ENCODE measurements around the gene MOB2.
"Not testable (repeated sequence)": the region's sequence is repeated elsewhere in the genome, so short reads cannot be mapped to it uniquely, and the experiment has no call there.

Gene MOB2

DNA sequence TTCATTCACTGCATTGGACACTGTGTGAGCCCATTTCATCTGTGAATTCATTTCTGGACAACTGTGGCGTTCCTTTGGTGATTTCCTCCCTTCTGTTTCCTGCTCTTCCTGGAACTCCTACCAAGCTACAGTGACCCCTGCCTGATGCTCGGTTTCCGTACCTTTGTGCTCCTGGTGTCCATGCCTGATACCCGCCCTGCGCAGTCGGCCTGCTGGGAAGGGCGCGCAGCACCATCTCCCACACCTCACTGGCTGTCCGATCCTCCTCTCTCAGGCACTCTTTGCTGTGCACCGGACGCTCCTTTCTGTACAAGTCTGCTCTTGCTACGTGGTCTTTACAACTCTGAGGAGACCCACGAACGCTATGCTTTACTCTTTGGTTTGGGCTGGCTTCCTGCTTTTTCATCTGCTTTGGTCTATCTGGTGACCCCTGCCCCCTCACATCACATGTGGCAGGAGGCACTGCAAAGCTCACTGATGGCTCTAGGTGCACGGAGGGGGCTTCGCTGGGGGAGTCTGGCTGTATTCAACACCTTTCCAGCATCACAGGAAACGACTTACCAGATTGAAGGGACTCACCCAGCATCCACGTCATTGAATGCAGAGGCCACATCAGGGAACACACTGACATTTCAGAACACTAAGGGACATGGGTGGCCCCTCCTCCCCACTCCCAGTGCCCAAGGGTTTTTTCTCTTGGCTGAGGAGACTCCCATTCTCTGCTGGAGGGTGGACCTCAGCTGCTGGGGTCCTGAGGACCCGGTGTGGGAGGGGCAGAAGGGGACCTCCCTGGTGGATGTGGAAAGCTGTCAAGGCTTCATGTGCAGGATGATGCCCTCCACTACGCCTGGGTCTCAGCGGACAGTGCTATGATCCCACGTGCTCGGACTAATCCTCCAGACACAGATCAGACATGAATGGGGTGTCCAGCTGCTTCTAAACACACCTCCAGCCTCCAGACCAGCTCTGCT, 27.0 kb upstream of the MOB2 start:
- no peak for DNase-seq (ENCODE audit: low read depth)
- TF ChIP-seq, protein P1, sequence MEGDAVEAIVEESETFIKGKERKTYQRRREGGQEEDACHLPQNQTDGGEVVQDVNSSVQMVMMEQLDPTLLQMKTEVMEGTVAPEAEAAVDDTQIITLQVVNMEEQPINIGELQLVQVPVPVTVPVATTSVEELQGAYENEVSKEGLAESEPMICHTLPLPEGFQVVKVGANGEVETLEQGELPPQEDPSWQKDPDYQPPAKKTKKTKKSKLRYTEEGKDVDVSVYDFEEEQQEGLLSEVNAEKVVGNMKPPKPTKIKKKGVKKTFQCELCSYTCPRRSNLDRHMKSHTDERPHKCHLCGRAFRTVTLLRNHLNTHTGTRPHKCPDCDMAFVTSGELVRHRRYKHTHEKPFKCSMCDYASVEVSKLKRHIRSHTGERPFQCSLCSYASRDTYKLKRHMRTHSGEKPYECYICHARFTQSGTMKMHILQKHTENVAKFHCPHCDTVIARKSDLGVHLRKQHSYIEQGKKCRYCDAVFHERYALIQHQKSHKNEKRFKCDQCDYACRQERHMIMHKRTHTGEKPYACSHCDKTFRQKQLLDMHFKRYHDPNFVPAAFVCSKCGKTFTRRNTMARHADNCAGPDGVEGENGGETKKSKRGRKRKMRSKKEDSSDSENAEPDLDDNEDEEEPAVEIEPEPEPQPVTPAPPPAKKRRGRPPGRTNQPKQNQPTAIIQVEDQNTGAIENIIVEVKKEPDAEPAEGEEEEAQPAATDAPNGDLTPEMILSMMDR (conservative IDR thresholded peaks at IDR 0.05; ENCODE audit: low read length): no peak
- no peak overlapping the region for H3K4me3 ChIP-seq (ENCODE audit: low read length)

DNA sequence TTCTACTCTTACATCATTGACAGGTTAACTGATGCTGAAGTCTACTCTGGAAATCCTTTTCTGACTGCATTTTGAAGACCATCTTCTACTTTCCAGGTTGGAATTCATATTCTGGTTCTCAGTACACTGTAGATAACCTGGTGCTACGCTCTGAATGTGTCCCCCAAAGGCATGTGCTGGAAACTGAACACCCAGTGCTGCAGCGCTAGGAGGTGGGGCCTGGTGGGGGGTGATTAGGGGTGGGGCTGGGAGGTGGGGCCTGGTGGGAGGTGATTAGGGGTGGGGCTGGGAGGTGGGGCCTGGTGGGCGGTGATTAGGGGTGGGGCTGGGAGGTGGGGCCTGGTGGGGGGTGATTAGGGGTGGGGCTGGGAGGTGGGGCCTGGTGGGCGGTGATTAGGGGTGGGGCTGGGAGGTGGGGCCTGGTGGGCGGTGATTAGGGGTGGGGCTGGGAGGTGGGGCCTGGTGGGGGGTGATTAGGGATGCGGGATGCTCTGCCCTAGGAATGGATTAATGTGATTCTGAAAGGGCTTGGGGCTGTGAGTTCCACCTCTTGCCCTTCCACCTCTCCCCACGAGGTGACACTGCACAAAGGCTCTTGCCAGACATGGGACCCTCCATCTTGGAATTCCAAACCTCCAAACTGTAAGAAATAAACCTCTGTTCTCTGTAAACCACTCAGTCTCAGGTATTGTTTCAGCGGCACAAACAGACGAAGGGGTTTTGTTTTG, 26.1 kb upstream of the MOB2 start:
- not testable (repeated sequence) for DNase-seq (ENCODE audit: low read depth)

DNA sequence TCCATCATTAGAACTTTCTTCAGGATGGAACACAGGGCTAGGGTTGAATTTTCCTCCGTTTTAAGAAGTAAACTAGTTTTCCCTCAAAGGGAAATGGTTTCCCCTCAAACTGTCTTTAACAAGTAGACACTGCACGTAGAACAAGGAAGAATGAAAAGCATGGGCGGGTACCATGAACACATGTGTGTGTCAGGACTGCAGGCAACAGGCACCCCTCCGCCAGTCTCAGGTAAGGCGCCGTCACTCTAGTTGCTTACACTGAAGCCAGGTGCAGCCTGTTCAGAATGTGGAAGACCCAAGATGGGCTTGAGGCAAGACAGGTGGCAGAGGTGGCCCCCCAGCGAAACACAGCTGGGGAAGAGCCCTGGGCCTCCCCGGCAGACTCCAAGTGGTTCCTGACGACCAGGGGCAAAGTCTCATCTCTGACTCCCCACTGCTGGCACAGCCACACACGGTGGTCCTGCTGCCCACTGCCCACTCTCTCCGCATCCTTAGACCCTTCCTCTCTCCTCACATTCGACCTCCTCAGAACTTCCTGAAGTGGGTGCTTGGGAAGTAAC, 25.4 kb upstream of the MOB2 start:
- H3K4me3 ChIP-seq (ENCODE audit: low read length): no peak overlapping the region
- no peak for DNase-seq (ENCODE audit: low read depth)
- TF ChIP-seq, protein P1 (conservative IDR thresholded peaks at IDR 0.05; ENCODE audit: low read length): no peak

More for the DNA sequence above, 26.1 kb upstream of the MOB2 start:
- H3K4me3 ChIP-seq (ENCODE audit: low read length): not testable (repeated sequence)

DNA sequence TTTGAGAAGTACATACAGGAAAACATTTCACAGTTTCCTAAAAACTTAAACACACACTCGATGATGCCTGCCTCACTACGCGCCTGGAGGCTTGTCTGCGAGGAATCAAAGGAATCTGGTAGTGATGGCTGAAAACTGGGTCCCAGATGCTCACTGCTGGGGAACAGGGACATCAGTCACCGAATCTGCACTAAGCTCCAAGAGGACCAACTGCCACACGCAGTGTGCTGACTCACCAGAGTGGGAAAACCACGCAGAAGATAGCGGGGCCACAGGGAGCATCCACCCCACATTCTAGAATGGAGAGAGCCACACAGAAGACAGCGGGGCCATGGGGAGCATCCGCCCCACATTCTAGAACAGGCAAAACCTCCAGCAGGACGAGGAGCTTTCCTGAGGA, 24.3 kb upstream of the MOB2 start:
- no peak overlapping the region for H3K4me3 ChIP-seq (ENCODE audit: low read length)
- TF ChIP-seq, protein P1 (conservative IDR thresholded peaks at IDR 0.05; ENCODE audit: low read length): no peak
- DNase-seq (ENCODE audit: low read depth): no peak

DNA sequence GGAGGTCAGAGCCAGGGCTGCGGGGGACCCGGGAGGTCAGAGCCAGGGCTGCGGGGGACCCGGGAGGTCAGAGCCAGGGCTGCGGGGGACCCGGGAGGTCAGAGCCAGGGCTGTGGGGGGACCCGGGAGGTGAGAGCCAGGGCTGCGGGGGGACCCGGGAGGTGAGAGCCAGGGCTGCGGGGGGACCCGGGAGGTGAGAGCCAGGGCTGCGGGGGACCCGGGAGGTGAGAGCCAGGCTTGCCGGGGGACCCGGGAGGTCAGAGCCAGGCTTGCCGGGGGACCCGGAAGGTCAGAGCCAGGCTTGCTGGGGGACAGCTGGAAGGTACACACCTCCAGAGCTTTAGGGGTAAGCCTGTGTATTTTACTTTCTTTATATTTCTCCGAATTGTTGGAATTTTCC, 23.8 kb upstream of the MOB2 start:
- DNase-seq (ENCODE audit: low read depth); H3K4me3 ChIP-seq (ENCODE audit: low read length): not testable (repeated sequence)

DNA sequence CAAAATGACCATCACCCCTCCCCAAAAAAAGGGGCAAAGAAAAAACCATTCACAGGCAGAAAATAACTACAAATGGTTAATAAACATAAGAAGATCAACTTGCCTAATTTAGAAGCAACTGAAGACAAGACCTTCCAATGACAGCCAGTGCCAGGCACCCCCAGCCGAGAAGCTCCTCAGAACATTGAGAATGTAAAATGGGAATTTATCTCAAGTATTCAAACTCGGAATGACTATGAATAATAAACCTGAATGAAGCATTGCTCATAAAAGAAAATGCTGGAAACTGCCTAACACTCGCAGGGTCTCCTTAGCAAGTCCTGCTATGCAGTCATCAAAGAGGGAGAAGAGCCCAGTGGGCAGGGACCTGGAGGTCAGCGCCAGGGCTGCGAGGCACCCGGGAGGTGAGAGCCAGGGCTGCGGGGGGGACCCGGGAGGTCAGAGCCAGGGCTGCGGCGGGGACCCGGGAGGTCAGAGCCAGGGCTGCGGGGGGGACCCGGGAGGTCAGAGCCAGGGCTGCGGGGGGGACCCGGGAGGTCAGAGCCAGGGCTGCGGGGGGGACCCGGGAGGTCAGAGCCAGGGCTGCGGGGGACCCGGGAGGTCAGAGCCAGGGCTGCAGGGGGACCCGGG, 23.2 kb upstream of the MOB2 start:
- TF ChIP-seq, protein P1 (conservative IDR thresholded peaks at IDR 0.05; ENCODE audit: low read length): no peak
- no peak overlapping the region for H3K4me3 ChIP-seq (ENCODE audit: low read length)
- no peak for DNase-seq (ENCODE audit: low read depth)

DNA sequence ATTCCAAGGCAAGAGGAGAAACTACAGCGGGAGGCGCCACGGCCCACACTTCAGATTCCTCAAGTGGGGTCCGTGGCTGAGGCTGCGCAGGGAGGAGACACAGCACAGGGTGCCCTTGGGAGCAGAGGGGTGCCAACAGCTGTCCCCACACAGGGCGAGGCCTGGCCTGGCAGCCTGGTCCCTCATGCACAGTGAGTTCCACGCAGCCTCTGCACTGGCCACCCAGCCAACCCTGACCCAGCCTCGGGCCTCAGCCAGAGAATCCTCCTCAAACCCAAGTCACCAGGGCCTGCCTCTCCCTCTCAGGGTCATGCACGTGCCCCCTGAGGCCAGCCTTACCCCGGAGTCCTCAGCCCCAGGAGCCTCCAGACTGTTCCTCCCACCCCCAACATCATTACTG, 22.4 kb upstream of the MOB2 start:
- no peak overlapping the region for H3K4me3 ChIP-seq (ENCODE audit: low read length)
- DNase-seq (ENCODE audit: low read depth): no peak
- TF ChIP-seq, protein P1 (conservative IDR thresholded peaks at IDR 0.05; ENCODE audit: low read length): no peak
